Measurements from ENCODE around the gene ZNF43. TPM values are rescaled to one million over a fixed set of nuclear protein-coding genes. Genes with fewer than 3 reads are reported as not detected.
A peak's percentile ranks its signal among the peaks of the same experiment; 100 is the strongest.

ZNF43 gene
- total and polyA plus RNA-seq, 2 experiments from 2014 or later = 22.2 to 59.8 TPM

GRCh38 chr19:21851596-21852345 is 15.8 kb upstream of the ZNF43 start:
- peaks cover 33% of the 10 kb centered on the region for H3K36me3 ChIP-seq (ENCODE audit: insufficient read depth)
- H3K4me2 ChIP-seq = peak overlapping the region; percentile 93
- H2AFZ ChIP-seq = peak overlapping the region; percentile 86
- ATAC-seq (peak; percentile 97), DNase-seq (ENCODE audit: low spot score) (peak; percentile 99)
- H3K27ac ChIP-seq (ENCODE audit: low read depth) = peak overlapping the region; percentile 96
- peaks cover 48% of the 10 kb centered on the region for H3K79me2 ChIP-seq (replicated peaks; ENCODE audit: insufficient read depth)
- H3K4me3 Mint-ChIP-seq = peak overlapping the region; percentile 94
- peak overlapping the region; percentile 99 for H3K27ac Mint-ChIP-seq
- no peak for TF ChIP-seq JUNB (IDR thresholded peaks at IDR 0.05; ENCODE audit: unreplicated experiment)
- no peak for TF ChIP-seq STAT1 (IDR thresholded peaks at IDR 0.05; ENCODE audit: unreplicated experiment)
- TF ChIP-seq POLR2AphosphoS5 (IDR thresholded peaks at IDR 0.05; ENCODE audit: low read depth) = peak; percentile 96
- TF ChIP-seq ETS1 (IDR thresholded peaks at IDR 0.05) = 0 out of 2 replicates have a peak, but pooled peaks have one; percentile 29
- no peaks in the 10 kb centered on the region for H3K9me2 ChIP-seq (ENCODE audit: insufficient read depth)
- H4K20me1 ChIP-seq (replicated peaks; ENCODE audit: insufficient read depth) = peaks cover 37% of the 10 kb centered on the region
- peak overlapping the region; percentile 84 for H3K4me3 ChIP-seq
- no peaks in the 10 kb centered on the region for H3F3A ChIP-seq (replicated peaks; ENCODE audit: low read depth)
- H3K4me1 ChIP-seq (ENCODE audit: insufficient read depth) = peaks cover 22% of the 10 kb centered on the region
- H3K9me3 Mint-ChIP-seq = peaks cover 33% of the 10 kb centered on the region
- peaks cover 22% of the 10 kb centered on the region for H3K4me1 Mint-ChIP-seq
- H3K27me3 ChIP-seq (ENCODE audit: insufficient read depth) = peaks cover 22% of the 10 kb centered on the region
- H3K27me3 Mint-ChIP-seq (ENCODE audit: insufficient read depth, low read depth, poor library complexity) = peaks cover 7% of the 10 kb centered on the region
- H3K36me3 Mint-ChIP-seq (ENCODE audit: low read depth) = peaks cover 48% of the 10 kb centered on the region

- Histone ChIP-seq H3K4me1 (ENCODE audit: insufficient read depth) (peaks cover 13% of the 10 kb centered on the region), H3F3A (replicated peaks; ENCODE audit: low read depth) (no peaks in the 10 kb centered on the region), H3K4me3 (peak overlapping the region; percentile 84), H2AFZ (no peak overlapping the region), H3K79me2 (replicated peaks; ENCODE audit: insufficient read depth) (peaks cover 58% of the 10 kb centered on the region), H3K27ac (ENCODE audit: low read depth) (no peak overlapping the region), H4K20me1 (replicated peaks; ENCODE audit: insufficient read depth) (peaks cover 37% of the 10 kb centered on the region), H3K27me3 (ENCODE audit: insufficient read depth) (peaks cover 14% of the 10 kb centered on the region), H3K9me2 (ENCODE audit: insufficient read depth) (no peaks in the 10 kb centered on the region), H3K36me3 (ENCODE audit: insufficient read depth) (peaks cover 41% of the 10 kb centered on the region), H3K4me2 (peak overlapping the region; percentile 93)
- peak overlapping the region; percentile 75 for H3K27ac Mint-ChIP-seq
- ATAC-seq = no peak
- H3K4me1 Mint-ChIP-seq = peaks cover 17% of the 10 kb centered on the region
- H3K27me3 Mint-ChIP-seq (ENCODE audit: insufficient read depth, low read depth, poor library complexity) = peaks cover 7% of the 10 kb centered on the region
- H3K4me3 Mint-ChIP-seq = peak overlapping the region; percentile 94
- H3K9me3 Mint-ChIP-seq = peaks cover 23% of the 10 kb centered on the region
- DNase-seq (ENCODE audit: low spot score) = no peak
- TF ChIP-seq ETS1 (IDR thresholded peaks at IDR 0.05) (no peak), JUNB (IDR thresholded peaks at IDR 0.05; ENCODE audit: unreplicated experiment) (no peak), ZNF331 (CRISPR knock-in tag; IDR thresholded peaks at IDR 0.05; ENCODE audit: low read depth) (no peak), POLR2AphosphoS5 (IDR thresholded peaks at IDR 0.05; ENCODE audit: low read depth) (no peak), NANOG (IDR thresholded peaks at IDR 0.05; ENCODE audit: borderline replicate concordance) (no peak)
- peaks cover 58% of the 10 kb centered on the region for H3K36me3 Mint-ChIP-seq (ENCODE audit: low read depth)
Measured at GRCh38 chr19:21850656-21851255, 14.8 kb upstream of the ZNF43 start.
